Tibial nerve (tissue), 4 donors: ENCODE data around the gene ZBED5. TPM values are rescaled to one million over a fixed set of nuclear protein-coding genes. Genes with fewer than 3 reads are reported as not detected.

Experiments used
- DNase-seq, 2 donors: peaks; one replicate each; pipeline ENCODE4 v3.0.0-alpha.2; 2019; ENCODE audit warnings: low spot score in 2 of 2
- H3K27ac ChIP-seq, 4 donors: fragments of 200-600 bp; sonication (generic) in 3 of 4; one replicate each; pipeline ENCODE4 v1.5.1; 2017 to 2019; ENCODE audit warnings: mild to moderate bottlenecking in 1 of 4
- H3K27me3 ChIP-seq, 2 donors: fragments of 200-600 bp; sonication (generic) in 1 of 2; one replicate each; pipeline versions ENCODE4 v1.5.1 to v1.6.0; 2017 to 2019
- H3K36me3 ChIP-seq, 3 donors: fragments of 200-600 bp; sonication (generic); one replicate each; pipeline ENCODE4 v1.5.1; 2018 to 2019
- H3K4me1 ChIP-seq, 4 donors: fragments of 200-600 bp; sonication (generic) in 3 of 4; one replicate each; pipeline ENCODE4 v1.5.1; 2017 to 2019
- H3K4me3 ChIP-seq, 4 donors: fragments of 200-600 bp; sonication (generic) in 3 of 4; one replicate each; pipeline ENCODE4 v1.5.1; 2017 to 2019; ENCODE audit warnings: mild to moderate bottlenecking in 1 of 4, moderate library complexity in 1 of 4
- H3K9me3 ChIP-seq, 4 donors: fragments of 200-600 bp; sonication (generic) in 3 of 4; one replicate each; pipeline ENCODE4 v1.5.1; 2017 to 2019
- EP300 ChIP-seq, 2 donors: sonication (generic); formaldehyde crosslinking; IDR thresholded peaks; one replicate each; pipeline ENCODE4 v1.6.1; 2017; ENCODE audit warnings: antibody characterized with exemption in 2 of 2, mild to moderate bottlenecking in 1 of 2
- POLR2A ChIP-seq, 2 donors: fragments of 450-650 bp; IDR thresholded peaks; one replicate each; pipeline ENCODE4 v1.6.1; 2017; ENCODE audit warnings: antibody characterized with exemption in 2 of 2, mild to moderate bottlenecking in 2 of 2, moderate library complexity in 2 of 2
- WGBS, 2 donors: methylation state at CpG; one replicate each; pipeline ENCODE4 v1.1.5; 2018; 5-methylcytosine and 5-hydroxymethylcytosine counted together
- total RNA-seq, 4 donors: library from RNA; depleted of rRNA; stranded (reverse); fragments of >200 nt; gene quantifications; one replicate each; pipeline ENCODE4 v1.1.0, GENCODE V29; 2016
- TF ChIP-seq, protein P1 (sequence below), 5 experiments: fragments of 200-600 bp in 3 of 5; fragments of 450-650 bp in 2 of 5; sonication (generic) in 3 of 5; IDR thresholded peaks; one replicate each; pipeline ENCODE4 v1.5.1; 2016 to 2019; ENCODE audit warnings: antibody characterized with exemption in 5 of 5, mild to moderate bottlenecking in 3 of 5, moderate library complexity in 2 of 5

Gene ZBED5
- total RNA-seq, 4 donors from 2014 or later, result 26.2 to 35.2 (median 34.7) TPM

DNA sequence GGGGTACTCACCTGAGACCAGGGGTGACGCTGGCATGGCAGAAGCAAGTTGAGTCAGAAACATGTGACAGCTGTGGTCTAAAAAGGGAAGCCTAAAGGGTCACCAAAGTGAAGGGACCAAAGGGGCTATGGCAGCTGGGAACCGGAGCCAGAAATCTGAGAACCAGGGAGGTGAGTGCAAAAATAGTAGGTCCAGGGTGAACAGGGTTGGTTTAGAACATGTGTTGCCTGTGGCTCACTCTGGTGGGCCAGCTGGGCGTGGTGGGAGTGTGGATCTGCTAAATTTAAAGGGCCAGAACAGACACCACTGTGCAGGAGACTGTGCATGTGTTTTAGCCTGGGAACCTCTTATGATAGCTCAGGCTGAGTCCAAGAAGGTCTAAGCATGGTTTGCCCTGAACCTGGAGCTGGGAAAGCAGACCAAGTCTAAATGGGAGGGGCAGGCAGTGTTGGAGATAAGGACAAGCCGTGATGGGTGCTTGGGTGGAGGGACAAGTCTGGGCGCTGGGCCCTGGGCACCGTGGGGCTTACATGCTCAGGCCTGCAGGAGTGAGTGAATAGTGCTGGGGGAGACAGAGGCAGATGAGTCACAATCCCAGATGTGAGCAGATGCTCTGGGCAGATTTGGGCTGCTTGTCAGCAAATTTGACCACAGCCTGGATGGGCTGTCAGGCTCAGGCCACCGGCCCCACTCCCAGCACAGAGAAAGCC is 41.4 kb upstream of the ZBED5 start:
- no peaks in the 10 kb centered on the region for H3K27me3 ChIP-seq
- DNase-seq, result no peak
- WGBS, 2 donors, result 52 to 57% methylated on average over 7 of the region's 7 CpGs
- H3K4me1 ChIP-seq, result peaks cover 0 to 26% (median 17%) of the 10 kb centered on the region in 4 donors
- H3K9me3 ChIP-seq, result no peaks in the 10 kb centered on the region
- peak overlapping the region; percentile 18 to 89 (median 82) for H3K27ac ChIP-seq
- no peaks in the 10 kb centered on the region for H3K36me3 ChIP-seq
- no peak for TF ChIP-seq EP300 (IDR thresholded peaks at IDR 0.05)
- TF ChIP-seq, protein P1, sequence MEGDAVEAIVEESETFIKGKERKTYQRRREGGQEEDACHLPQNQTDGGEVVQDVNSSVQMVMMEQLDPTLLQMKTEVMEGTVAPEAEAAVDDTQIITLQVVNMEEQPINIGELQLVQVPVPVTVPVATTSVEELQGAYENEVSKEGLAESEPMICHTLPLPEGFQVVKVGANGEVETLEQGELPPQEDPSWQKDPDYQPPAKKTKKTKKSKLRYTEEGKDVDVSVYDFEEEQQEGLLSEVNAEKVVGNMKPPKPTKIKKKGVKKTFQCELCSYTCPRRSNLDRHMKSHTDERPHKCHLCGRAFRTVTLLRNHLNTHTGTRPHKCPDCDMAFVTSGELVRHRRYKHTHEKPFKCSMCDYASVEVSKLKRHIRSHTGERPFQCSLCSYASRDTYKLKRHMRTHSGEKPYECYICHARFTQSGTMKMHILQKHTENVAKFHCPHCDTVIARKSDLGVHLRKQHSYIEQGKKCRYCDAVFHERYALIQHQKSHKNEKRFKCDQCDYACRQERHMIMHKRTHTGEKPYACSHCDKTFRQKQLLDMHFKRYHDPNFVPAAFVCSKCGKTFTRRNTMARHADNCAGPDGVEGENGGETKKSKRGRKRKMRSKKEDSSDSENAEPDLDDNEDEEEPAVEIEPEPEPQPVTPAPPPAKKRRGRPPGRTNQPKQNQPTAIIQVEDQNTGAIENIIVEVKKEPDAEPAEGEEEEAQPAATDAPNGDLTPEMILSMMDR (IDR thresholded peaks at IDR 0.05), result peak in 1 of 5 experiments; percentile 5
- no peak overlapping the region for H3K4me3 ChIP-seq

DNA sequence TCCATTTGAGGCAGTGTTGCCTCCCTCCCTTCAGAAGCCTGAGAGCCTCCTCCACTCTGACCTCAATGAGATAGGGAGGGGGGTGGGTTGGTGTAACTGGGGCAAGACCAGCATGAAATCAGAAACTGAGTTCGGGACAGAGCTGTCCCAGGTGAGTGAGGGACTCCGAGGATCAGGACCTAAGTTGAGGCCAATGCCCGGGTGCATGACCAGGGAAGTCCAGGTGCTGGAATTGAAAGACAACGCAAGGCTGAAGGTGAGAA is 40.8 kb upstream of the ZBED5 start:
- TF ChIP-seq EP300 (IDR thresholded peaks at IDR 0.05), result no peak
- no peak for TF ChIP-seq POLR2A (IDR thresholded peaks at IDR 0.05)
- TF ChIP-seq, protein P1 (IDR thresholded peaks at IDR 0.05), result no peak
- peak overlapping the region in 3 of 4 donors; percentile 77 to 89 (median 88) for H3K27ac ChIP-seq

DNA sequence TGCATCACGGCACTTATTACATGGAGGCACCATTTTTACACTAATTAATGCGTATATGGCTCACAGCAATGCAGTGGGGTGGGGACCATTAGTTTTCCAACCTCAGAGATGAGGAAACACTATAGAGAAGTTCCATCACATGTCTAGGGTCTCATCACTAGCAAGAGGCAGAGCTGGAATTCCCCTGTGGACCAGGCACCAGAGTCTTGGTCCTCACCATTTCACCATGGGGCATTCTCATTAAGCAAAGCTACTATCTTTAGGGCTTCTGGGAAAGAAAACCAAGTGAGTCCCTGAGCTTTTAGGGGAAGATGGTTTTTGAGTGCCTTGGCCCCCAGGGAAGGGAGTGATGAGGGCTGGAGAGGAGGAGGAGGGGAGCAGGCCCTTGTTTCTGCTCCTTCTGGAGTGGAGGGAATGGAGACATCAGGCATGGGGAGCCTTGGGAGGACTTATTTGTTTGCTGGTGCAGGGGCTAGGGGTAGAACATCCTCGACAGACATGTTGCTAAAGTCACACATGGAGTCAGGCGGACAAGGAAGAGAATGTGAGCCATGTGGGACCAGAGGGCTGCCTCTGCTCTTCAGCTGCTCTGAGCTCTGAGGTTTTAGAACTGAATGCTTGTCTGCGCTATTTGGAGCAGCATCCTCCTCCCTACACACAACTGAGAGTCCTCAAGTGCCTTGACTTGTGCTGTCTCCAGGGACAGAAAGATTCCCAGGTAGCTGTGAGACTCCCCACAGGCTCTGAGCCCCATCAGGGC is 40.3 kb upstream of the ZBED5 start:
- peaks cover 0 to 26% (median 17%) of the 10 kb centered on the region in 4 donors for H3K4me1 ChIP-seq
- H3K36me3 ChIP-seq, result no peaks in the 10 kb centered on the region
- no peak for DNase-seq
- no peaks in the 10 kb centered on the region for H3K9me3 ChIP-seq
- no peak overlapping the region for H3K4me3 ChIP-seq
- peak overlapping the region in 2 of 4 donors; percentile 88 to 89 for H3K27ac ChIP-seq
- 90 to 97% methylated on average over 5 of the region's 5 CpGs for WGBS, 2 donors
- TF ChIP-seq EP300 (IDR thresholded peaks at IDR 0.05) (no peak), POLR2A (IDR thresholded peaks at IDR 0.05) (no peak)
- TF ChIP-seq, protein P1 (IDR thresholded peaks at IDR 0.05), result no peak
- H3K27me3 ChIP-seq, result no peaks in the 10 kb centered on the region

More for the DNA sequence above, 40.8 kb upstream of the ZBED5 start:
- no peak for DNase-seq
- Histone ChIP-seq H3K27me3 (no peaks in the 10 kb centered on the region), H3K4me3 (no peak overlapping the region), H3K4me1 (peaks cover 0 to 26% (median 17%) of the 10 kb centered on the region in 4 donors), H3K9me3 (no peaks in the 10 kb centered on the region), H3K36me3 (no peaks in the 10 kb centered on the region)
- 97 to 98% methylated on average over 4 of the region's 4 CpGs for WGBS, 2 donors

DNA sequence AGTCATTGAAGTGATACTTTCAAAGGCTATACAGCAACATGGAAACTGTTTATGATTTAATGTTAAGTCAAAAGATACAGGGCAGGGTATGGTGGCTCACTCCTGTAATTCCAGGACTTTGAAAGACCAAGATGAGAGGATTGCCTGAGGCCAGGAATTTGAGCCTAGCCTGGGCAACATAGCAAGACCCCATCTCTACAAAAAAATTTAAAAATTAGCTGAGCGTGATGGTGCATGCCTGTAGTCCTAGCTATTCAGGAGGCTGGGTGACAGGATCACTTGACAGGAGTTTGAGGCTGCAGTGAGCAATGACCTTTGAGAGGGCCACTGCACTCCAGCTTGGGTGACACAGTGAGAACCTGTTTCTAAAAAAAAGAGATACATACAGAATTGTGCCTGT is 39.3 kb upstream of the ZBED5 start:
- no peak for DNase-seq
- WGBS, 2 donors, result 93 to 100% methylated on average over 1 of the region's 1 CpG
- H3K4me3 ChIP-seq, result no peak overlapping the region
- H3K4me1 ChIP-seq, result peaks cover 0 to 26% (median 17%) of the 10 kb centered on the region in 4 donors
- TF ChIP-seq, protein P1 (IDR thresholded peaks at IDR 0.05), result no peak
- TF ChIP-seq POLR2A (IDR thresholded peaks at IDR 0.05) (no peak), EP300 (IDR thresholded peaks at IDR 0.05) (no peak)
- no peaks in the 10 kb centered on the region for H3K27me3 ChIP-seq
- no peak overlapping the region for H3K27ac ChIP-seq
- H3K36me3 ChIP-seq, result no peaks in the 10 kb centered on the region
- no peaks in the 10 kb centered on the region for H3K9me3 ChIP-seq

DNA sequence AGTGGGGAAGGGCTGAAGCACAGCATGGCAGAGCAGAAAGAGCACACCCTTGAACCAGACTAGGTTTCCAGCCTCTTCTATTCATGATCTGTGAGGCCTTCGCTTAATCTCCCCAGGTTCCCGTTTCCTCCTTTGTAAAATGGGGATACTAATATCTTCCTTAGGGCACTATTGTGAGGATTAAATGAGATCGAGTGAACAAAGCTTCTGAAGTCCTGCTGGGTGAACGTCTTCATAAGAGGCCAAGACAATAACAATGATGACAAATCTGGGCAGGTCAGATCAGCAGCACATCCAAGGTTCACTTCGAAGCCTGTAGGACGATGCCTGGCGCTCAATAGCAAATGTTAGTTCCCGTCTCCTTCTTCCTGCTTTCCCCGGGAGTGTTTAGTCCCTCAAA is 38.6 kb upstream of the ZBED5 start:
- WGBS, 2 donors, result 90 to 94% methylated on average over 9 of the region's 9 CpGs
- Histone ChIP-seq H3K27me3 (no peaks in the 10 kb centered on the region), H3K4me3 (no peak overlapping the region), H3K4me1 (peaks cover 0 to 26% (median 17%) of the 10 kb centered on the region in 4 donors), H3K9me3 (no peaks in the 10 kb centered on the region), H3K27ac (no peak overlapping the region), H3K36me3 (no peaks in the 10 kb centered on the region)
- no peak for DNase-seq
- no peak for TF ChIP-seq POLR2A (IDR thresholded peaks at IDR 0.05)
- no peak for TF ChIP-seq EP300 (IDR thresholded peaks at IDR 0.05)
- TF ChIP-seq, protein P1 (IDR thresholded peaks at IDR 0.05), result no peak
